ENCODE measurements around the gene PPDPF.

GRCh38 chr20:63493563-63494020, 27.0 kb upstream of the PPDPF start:
- TF ChIP-seq CTCF (IDR thresholded peaks at IDR 0.05) (no peak), NR3C1 (IDR thresholded peaks at IDR 0.05) (no peak)

Data from A549 (cell line).